NCI-H345 treated with DMSO at 0.1 percent for 48 hours (cell line): ENCODE measurements around the gene ARID3A.
"Not testable (repeated sequence)": the region's sequence is repeated elsewhere in the genome, so short reads cannot be mapped to it uniquely, and the experiment has no call there.

Experiments
- DNase-seq: peaks from one replicate; lab custom pipeline; 2025; ENCODE audit not compliant: unreplicated experiment; lab: John Stamatoyannopoulos, UW

The ARID3A gene

DNA sequence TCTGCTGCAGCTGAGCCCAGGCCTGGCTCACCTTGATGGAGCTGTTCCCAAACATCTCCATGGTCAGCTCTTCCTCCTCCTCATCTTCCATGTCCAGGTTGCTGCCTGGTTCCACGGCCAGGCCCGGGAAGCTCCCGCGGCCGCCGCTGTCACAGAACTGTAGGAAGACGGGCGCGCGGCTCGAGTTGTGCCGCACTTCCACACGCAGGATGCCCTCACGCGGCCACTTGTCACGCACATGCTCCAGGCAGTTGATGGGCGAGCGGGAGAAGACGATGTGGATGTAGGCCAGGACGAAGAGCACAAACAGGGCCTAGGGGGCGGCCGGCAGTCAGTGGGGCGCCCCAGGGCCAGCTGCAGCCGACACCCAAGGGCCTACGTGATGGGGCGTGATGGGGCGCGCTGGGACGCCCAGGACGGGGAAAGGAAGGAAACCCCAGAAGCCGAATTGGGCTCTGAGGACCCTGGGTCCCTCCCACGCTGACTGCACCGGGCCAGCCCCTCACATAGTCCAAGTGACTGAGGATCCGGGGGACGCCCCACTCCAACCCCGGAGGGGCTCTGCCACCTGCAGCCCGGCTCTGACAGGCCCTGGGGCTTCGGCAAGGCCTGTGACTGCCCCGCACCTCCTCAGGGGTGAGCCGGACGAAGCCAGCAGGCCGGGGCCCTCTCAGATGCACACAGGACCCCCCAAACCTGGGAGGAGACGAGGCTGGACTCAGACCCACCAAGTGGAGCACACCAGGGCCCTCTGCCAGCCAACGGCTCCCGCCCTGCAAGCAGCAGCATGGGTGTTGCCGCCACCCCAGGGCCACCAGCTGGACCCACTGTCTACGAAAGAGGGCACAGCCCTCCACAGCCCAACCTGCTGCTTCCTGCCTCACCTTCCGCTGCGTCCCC lies 88.6 kb downstream of the ARID3A start:
- no peak for DNase-seq

DNA sequence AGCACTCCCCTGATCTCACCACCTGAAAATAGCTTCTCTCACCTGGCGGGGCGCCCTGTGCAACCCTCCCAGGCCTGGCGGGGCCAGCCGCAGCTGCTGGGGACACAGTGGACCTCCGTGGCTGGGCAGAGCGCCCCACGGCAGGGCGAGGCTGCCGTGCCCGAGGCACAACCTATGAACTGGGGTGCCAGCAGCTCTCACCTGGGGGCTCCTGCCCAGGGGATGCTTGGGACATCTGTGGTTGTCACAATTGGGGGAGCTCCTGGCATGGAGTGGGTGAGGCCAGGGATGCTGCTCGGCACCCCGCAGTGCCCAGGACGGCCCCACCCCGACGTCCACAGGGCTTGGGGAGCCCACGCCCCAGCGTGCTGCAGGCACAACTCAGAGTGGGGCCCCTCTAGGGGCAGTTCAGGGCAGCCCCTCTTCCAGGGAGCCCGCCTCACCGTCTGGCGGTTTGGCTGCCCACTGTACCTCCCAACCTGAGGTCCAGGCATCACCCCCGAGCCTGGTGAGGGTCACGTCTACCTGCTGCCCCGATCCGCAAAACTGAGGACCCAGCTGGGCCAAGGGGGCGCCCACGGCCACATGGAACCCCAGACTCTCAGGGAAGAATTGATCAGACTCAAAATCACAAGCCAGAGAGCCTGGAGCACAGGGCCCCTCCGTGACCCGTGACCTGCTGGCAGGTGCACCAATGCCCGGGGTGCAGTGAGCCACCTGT lies 89.4 kb downstream of the ARID3A start:
- DNase-seq, result no peak

GRCh38 chr19:1015782-1016646 lies 90.2 kb downstream of the ARID3A start:
- no peak for DNase-seq

DNA sequence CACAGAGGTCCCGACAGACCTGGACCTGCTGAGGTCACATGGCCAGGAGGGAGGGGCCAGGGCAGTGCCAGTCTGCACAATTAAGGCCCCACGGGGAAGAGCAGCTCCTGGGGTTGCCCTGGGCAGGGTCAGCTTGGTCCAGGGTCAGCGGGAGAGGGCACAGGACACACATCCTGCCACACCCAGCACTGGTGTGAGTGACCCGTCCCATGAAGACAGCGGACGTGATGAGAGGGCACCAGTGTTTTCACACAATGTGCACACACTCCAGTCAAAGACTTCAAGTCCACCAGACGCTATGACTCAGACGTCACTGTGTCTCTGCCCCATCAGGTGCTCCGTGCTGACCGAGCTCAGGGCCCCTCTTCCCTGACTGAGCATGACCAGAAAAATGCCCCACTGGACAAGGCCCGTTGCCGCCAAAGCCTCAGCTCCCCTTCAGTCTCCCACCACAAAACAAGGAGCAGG lies 90.8 kb downstream of the ARID3A start:
- DNase-seq, result no peak

- no peak for DNase-seq
Measured at GRCh38 chr19:1017115-1017905, 91.5 kb downstream of the ARID3A start.

GRCh38 chr19:1017906-1018305 lies 92.1 kb downstream of the ARID3A start:
- no peak for DNase-seq

DNA sequence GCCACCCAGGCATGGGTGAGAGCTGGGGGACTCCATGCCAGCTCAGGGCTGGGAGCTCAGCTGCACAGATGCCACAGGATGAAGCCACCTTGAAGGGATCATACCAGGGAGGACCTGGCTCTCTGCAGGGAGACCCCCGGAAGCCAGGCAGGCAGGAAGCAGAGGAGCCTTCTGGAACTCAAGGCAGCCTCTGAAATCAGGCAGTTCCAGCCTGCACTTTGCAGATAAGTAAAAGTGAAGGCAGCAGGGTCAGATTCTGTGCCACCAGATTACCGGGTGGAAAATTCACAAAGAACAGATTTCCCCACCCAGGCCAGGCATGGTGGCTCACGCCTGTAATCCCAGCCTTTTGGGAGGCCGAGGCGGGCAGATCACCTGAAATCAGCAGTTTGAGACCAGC lies 92.6 kb downstream of the ARID3A start:
- no peak for DNase-seq

- DNase-seq, result no peak
Measured at GRCh38 chr19:1018932-1019615, 93.2 kb downstream of the ARID3A start.

DNA sequence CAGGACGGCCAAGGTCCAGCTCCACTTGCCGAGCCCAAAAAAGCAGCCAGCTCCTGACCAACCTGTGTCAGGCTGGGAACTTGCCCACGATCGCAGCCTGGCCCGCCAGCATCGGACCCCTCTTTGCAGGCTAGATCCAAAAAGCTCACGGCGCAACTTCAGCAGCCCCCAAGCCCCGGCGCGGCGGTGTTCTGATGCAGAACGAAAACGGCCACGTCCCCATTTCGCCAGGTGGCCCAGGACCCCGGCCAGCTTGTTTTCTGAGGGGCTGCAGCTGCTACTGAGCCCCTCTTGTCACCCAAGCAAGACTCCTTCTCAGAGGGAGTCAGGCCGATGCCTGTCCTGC lies 93.8 kb downstream of the ARID3A start:
- DNase-seq, result no peak

DNA sequence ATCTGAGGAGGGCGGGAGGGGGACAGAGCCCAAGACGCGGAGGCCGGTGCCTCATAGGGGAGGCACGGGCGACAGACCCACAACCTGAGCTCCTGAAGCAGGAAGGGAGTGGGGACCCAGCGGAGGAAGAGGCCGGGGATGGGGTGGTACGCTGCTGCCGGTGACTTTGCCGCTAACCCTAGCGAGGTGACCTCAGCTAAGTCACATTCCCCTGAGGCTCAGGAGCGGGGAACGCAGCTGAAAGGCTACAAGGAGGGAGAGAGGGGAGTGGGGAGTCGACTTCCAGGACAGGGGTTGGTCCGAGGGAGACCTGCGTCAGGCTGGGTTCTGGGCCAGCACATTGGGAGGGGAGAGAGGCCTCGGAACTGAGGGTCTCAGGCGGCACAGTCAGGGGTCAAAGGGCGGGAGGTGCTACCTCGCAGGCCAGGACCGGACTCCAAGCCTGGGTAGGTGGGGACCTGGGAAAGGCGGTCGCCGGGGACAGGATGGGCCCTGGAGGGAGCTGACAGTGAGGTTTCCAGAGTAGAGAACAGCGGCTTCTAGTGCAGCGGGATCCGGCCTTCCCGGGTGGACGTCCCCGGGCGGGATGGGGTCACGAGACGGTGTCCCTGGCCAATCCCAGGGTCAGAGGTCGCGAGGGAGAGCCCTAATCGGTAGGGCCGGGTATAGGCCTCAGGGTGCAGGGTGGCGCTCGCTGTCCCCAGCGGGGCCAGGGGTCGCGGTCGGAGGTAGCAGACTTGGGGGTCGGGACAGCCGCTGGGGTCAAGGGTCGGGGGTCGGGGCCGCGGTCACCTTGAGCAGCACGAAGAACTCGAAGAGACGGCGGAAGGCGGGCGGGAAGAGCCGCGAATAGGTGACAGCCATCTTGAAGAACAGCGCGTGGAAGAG lies 94.4 kb downstream of the ARID3A start:
- no peak for DNase-seq

GRCh38 chr19:1020868-1021425 lies 95.1 kb downstream of the ARID3A start, which contains the start of gene TMEM259:
TMEM259 (minus strand) TSS chr19:1021123; CDS start chr19:1020996, 127 bp downstream.
- DNase-seq, result peak; percentile 93

DNA sequence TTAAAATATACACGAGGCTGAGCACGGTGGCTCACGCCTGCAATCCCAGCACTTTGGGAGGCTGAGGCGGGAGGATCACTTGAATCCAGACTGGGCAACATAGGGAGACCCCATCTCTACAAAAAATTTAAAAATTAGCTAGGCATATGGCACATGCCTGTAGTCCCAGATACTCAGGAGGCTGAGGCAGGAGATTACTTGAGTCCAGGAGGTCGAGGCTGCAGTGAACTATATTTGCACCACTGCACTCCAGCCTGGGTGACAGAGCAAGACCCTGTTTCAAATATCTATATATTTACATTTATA lies 98.0 kb downstream of the ARID3A start:
- not testable (repeated sequence) for DNase-seq

GRCh38 chr19:1025080-1025479 lies 99.2 kb downstream of the ARID3A start:
- not testable (repeated sequence) for DNase-seq
